GM18861 (cell line): Measurements from ENCODE around the gene GGA1.

Source experiments
- ATAC-seq: cut with Tn5 transposase; IDR thresholded peaks from one replicate; pipeline ENCODE4 v1.9.1; 2021; ENCODE audit not compliant: unreplicated experiment

Gene GGA1

DNA sequence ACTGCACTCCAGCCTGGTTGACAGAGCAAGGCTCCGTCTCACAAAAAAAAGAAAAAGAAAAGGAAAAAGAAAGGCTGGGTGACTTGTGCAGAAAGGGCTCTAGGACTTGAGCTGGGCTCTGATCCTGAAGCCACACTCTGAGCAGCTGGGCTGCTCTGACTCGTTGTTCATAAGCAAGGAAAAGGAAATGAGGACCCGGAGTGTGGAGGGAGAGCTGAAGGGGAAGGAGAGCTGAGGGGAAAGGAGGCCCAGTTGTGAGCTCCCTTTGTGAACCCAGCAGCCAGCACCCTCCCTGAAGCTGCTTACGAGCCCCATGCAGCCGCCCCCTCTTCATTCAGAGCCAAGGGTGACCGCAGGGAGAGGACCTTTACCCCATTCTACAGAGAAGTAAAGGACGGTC lies 18.5 kb downstream of the GGA1 start:
- no peak for ATAC-seq

DNA sequence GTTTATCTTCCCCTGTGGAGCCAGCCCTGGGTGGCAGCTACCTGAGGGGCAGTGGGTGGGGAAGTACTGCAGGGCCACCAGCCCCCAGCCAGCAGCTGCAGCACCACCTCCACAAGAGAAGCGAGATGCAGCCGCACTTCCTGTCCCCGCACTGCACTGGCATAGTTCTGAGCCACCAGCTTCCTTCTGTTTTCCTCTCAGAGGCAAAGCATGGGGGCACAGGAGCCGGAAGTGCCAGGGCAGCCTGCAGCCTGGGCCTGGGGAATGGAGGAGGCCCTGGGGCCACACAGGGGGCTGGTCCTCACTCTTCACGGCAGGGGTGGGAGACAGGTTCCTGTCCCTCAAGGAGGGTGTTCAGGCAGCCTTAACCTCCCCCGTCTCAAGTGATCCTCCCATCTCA lies 18.9 kb downstream of the GGA1 start:
- ATAC-seq: no peak

DNA sequence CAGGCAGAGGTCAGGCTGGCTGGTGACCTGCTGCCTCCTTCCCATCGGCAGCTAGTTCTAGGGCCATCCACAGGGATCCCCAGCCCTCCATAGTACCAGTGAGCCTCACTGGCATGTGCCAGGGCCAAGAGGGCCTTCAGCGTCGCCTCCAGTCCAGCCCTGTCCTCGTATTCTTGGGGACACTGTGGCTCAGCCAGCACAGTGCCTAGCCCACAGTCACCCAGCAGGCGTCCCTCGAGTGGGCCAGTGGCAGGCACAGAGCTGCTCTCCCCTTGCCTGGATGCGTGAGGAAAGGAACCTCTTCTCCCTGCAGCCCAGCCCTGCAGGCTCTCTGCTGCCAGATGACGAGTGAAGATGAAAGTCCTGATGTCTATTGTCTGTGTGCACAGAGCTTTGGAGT lies 20.2 kb downstream of the GGA1 start:
- no peak for ATAC-seq

DNA sequence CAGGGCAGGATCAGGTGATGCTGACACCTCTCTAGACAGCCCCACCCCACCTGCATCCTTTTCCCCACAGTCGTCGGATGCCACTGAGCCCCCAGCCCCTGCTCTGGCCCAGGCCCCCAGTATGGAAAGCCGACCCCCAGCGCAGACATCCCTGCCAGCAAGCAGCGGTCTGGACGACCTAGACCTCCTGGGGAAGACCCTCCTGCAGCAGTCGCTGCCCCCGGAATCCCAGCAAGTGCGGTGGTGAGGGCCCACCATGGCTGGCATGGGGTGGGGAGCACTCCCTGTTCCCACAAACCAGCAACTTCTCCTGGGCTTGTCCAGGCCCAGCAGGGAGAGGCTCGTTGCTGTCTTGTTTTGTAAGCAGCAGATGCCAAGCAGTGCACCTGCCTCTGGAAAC lies 21.3 kb downstream of the GGA1 start:
- ATAC-seq: no peak

DNA sequence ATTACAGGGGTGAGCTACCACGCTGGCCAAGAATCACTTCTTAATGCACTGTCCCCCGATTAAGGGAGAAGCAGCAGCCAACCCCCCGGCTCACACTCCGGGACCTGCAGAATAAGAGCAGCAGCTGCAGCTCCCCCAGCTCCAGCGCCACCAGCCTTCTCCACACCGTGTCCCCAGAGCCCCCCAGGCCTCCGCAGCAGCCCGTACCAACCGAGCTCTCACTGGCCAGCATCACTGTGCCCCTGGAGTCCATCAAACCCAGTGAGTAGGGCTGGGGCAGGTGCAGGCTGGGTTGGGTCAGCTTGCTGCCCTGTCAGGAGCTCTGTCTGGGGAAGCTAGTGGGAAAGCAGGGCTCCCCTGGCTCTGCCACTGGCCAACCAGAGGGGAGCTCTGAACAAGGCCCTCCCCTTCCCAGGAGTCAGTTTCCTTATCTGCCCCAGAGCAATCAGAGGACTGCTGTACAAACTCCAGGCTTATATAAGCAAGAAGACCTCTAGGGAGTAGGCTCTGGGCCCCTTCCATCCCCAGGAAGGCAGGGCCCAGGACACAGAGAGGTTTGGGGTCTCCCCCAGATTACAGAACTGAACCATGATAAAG lies 22.3 kb downstream of the GGA1 start:
- no peak for ATAC-seq

DNA sequence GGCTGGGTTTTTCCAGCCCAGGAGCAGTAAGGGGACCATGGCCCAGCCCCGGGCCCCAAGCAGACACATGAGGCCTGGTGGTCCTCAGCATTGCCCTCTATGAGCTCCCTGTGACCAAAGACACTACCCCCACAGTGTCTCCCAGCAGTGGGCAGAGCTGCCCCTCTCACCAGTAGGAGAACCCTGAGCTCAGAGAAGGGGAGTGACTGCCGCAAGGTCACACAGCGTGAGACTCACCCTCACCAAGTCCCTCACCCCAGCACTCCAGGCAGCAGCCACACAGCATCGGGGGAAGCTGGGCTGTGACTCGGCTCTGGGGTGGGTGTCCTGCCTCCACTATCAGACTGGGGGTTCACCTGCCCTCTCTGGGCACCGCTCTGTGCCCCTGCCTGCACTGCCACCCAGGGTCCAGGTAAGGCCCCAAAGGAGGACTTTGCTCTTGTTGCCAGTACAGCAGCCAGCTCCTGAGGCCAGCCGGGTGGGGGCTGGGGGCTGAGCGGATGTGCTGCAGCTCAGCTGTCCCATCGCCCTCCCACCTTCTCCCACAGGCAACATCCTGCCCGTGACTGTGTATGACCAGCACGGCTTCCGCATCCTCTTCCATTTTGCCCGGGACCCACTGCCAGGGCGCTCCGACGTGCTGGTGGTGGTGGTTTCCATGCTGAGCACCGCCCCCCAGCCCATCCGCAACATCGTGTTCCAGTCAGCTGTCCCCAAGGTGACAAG lies 23.0 kb downstream of the GGA1 start:
- no peak for ATAC-seq

DNA sequence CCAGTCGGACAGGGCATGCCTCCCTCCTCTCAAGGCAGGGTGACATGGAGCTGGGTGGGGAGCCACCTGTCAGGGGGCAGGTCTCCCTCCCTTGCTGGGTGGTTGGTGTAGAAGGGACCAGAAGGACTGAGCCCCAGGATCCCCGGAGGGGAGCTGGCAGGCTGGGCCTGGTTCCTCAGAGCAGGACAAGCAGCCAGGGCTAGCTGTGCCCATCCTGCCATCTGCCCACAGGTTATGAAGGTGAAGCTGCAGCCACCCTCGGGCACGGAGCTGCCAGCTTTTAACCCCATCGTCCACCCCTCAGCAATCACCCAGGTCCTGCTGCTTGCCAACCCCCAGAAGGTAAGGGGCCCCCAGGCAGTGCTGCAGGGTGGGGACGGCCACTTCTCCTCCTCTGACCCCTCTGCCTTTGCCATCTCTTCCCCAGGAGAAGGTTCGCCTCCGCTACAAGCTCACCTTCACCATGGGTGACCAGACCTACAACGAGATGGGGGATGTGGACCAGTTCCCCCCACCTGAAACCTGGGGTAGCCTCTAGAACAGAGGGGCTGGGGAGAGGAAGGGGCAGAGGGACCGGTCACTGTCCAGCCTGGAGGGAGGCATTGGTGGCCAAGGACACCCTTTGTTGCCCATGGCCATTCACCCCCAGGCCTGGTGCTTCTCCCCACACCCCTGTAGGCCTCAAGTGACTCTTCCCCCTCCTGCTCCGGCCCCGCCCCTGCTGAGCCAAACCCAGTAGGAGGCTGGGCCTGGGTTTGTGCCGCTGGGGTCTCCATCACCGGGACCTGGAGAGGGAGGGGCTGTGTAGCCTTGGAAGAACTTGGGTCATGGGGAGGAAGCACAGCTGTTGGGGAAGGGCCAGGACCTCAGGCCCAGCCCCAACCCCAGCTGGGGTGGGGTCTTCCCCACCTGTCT lies 23.8 kb downstream of the GGA1 start:
- ATAC-seq: no peak

DNA sequence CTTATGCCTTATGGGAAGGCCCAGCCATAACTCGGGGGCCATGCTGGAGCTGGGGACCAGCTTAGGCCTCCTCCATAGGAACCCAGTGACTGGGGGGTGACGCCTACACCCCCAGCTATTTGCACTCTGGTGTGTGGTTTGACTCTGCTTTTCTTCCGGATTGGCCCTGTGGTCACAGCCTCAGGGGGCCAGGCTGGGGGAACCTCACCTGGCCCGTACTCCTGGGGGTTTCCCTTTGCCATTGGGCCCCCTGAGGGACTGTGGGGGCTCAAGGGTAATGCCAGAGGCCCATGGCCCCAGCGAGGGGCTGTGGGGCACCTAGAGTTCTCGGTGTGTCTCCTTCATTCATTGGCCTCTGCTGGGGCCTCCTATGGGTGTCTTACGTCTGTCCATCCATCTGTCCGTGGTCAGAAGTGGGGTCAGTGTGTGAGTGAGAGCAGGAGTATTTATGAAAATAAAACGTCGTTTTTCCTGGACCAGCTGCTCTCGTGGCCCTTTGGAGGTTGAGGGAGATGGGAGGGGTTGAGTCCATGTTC lies 24.5 kb downstream of the GGA1 start:
- peak; percentile 59 for ATAC-seq

DNA sequence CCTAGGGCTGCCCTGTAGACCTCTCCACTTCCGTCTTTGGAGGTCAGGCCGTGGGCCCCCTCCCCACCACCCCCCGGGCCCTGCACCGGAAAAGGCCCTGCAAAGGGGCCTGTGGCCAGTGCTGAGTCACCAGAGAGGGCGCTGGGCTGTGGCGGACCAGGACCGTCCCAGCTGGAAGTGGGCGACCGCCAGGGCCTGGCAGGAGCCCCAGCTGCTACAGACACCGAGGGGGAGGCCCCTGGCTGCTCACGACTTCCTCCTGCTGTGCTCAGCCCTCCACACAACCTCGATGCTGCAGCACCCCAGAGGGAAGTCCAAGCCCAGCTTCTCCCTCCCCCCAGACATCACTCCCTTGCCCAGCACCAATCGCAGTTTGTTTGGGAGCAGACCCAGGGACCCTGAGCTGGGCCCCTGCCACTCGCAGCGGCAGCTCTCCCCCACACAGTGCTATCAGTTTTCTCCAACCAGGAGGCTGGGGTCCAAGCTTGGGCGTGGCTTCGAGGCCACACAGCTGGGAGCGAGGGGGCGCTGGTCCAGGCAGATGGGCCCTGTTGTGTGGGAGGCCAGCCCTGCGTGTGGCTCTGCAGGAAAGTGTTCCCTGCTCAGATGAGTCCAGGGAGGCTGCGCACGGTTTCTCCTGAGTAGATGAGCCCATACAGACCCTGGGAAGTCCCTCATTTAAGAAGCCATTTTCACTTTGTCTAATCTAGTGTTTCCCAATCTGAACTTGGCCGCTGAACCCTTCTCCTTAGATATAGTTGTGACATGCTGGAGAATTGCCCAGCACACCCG lies 25.2 kb downstream of the GGA1 start:
- peak; percentile 37 for ATAC-seq

DNA sequence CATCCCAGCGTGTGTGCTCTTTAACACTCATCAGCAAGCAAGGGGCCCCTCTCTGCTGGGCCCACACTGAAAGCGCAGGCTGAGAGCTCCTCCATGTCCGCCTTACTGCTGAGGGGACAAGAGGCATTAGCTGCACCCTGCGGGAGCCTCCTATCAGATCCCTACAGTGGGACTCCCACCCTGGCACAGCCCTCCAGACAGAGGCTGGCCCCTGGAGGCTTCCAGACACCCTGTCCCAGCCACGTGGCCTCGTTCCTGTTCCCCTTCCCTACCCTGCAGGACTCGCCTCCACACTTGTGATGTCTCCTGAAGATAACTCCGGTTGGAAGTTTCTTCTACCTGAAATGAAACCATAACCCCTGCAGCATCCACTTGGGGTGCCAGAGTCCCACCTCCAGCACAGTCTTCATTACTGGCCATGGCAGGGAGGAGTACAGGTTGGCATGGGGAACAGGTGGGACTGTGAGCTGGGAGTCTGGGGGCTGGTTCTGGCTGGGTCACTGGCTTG lies 25.8 kb downstream of the GGA1 start:
- no peak for ATAC-seq

DNA sequence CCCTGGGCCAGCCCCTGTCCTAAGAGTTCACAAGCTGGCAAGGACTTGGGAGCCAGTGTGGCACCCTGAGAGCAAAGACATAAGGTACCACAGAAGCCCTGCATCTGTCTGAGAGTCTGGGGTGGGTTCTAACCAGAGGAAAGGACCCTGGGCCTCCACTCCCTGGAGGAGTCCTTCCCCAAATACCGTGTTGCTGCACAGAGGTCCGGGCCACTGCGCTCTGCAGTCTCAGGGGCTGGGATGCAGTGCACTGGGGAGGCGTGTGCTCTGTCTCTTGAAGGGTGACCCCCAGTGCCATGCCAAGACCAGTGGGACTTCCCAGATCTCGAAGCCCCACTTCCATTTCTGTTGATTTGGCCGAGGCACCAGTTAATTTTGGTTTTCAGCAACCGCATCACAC lies 26.5 kb downstream of the GGA1 start:
- ATAC-seq: no peak

DNA sequence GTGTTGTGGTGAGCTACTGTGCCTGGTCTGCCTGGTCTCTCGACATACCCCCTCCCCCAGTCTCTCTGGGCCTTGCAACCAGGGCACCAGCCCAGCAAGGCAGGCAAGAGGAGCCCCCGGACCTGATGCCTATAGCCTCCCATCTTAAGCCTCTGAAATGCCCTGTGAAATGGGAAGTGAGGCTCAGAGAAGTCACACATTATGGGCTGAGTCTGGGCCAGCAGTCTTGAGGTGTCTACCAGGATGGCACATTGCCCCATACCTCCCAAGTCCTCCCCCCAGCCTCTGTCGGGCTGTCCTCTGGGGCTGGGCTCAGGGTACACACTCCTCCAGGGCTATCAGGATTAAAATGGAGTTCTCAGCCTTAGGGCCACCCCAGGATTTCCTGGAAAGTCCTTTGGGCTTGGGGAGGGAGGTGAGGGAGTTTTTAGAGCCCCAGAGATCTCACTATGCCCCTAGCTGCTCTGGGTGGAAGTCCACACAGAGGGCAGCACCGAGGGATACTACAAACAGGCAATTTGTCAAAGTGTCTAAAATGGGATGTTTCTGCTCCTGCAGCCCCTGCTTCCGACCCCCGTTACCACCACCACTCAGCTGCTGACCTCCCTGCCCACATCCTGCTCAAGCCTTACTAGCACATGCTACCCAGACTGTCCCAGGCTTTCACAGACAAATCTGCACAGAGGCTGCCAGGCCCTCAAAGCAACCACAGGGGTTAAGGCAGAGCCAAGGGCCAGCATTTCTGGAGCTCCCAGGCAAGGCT lies 27.7 kb downstream of the GGA1 start:
- no peak for ATAC-seq

DNA sequence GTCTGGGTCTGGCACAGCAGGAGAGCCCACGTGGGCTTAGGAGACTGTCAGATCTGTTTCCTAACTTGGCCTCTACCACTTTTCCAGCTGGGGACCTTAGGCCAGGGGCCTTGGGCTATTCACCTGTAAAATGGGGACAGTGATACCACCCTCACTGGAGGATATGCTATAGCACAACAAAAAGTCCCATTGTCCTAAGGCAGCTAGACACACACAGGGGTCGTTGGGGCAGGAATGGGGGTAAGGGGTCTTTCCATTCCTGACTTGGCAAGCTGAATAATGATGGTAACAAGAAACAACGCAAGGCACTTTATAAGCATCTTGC lies 28.3 kb downstream of the GGA1 start:
- no peak for ATAC-seq

DNA sequence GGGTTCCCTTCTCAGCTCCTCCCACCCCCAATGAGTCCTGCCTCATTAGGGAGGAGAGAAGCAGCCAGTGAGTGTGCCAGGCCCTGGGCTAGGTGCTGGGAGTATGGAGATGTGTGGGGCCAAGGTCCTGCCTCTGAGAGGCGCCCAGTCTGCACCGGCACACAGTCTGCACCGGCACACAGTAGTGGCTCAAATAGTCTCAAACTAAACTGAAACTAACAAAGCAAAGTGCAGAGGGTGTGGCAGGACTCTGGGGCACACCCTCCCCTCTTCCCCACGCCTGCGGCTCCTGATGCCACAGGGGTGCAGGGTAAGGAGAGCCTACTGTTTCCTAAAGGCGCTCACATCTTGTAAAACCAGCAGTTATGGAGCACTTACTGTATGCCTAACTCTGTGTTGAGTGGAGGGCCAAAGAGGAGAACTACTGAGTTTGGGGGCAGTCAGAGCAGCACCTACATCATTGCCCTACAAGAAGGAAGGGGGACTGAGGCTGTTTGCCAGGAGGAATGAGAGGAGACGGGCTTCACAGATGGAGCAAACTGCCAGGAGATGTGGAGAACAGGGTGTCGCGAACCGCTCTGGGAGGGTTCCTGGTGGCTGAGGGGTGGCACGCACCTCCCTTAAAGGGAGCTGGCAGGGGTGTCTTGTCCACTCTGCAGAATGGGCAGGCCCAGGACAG lies 29.9 kb downstream of the GGA1 start:
- no peak for ATAC-seq

DNA sequence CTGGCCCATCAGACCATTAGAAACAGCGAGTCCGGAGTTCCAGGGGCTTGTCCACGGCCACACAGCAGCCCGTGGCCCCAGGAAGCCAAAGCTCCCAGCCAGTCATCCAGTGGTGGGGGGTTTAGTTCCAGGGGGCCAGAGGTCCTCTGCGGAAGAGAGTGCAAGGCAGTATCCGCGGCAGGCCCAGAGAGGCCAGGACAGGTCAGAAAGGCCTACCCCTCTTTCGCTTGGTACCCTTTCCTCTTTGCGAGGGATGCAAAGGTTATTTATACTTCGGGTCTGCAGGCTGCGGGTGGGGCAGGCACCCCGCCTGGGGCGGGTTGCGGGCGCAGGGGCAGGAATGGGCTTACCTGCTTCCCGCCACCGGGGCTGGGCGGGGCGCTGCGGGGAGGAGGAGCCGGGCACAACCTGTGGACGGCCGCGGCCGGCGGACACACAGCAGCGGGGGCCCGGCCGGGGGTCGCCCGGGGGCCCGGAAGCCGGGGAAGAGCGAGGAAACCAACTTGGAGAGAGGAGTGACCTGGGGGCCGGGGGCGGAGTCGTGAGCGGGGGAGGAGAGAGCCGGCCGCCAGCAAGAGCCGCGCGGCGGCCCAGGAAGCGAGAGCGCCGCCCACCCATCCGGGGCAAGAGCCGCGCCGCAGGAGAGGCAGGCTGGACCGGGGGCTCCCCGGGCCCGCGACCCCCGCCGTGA lies 30.6 kb downstream of the GGA1 start, which contains the start of gene SH3BP1:
TSS of gene SH3BP1 (plus strand) at position 600 of the 691 bp plus-strand sequence. CDS start 119 bp downstream, outside the sequence.
- ATAC-seq: no peak

DNA sequence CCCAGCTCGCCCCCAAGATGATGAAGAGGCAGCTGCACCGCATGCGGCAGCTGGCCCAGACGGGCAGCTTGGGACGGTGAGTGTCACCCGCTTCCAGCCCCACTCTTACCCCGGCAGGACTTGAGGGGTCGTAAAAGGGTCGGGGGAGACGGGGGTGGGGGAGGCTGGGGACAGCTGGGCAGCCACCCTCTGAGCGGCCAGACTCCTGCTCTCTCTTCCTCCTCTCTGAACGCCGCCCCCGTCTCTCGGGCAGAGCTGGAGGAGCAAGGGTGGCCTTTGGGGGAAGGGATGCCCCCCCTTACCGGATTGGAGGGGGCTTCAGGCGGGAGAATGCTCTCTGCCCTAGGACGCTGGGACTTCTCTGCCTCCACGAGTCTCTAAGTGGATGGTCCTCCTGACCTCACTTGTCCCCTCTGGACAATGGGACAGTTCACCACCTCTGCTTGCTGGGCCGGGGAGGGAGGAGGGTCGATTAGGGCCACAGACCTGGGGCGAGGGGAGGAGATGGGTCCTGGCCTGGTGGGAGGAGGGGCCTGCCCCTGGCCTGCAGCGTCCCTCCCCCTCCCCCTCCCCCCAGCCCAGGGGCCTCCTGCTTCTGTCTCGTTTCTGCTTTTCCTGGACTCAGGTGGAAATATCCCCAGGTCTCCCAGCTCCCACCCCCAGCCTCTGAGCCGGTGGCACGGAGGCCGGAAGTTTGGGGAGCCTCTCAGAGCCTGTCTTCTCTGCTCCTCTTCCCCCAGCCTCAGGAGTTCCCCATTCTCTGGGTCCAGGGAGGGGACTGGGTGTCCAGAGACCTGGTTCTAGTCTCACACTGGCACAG lies 31.3 kb downstream of the GGA1 start:
- no peak for ATAC-seq

DNA sequence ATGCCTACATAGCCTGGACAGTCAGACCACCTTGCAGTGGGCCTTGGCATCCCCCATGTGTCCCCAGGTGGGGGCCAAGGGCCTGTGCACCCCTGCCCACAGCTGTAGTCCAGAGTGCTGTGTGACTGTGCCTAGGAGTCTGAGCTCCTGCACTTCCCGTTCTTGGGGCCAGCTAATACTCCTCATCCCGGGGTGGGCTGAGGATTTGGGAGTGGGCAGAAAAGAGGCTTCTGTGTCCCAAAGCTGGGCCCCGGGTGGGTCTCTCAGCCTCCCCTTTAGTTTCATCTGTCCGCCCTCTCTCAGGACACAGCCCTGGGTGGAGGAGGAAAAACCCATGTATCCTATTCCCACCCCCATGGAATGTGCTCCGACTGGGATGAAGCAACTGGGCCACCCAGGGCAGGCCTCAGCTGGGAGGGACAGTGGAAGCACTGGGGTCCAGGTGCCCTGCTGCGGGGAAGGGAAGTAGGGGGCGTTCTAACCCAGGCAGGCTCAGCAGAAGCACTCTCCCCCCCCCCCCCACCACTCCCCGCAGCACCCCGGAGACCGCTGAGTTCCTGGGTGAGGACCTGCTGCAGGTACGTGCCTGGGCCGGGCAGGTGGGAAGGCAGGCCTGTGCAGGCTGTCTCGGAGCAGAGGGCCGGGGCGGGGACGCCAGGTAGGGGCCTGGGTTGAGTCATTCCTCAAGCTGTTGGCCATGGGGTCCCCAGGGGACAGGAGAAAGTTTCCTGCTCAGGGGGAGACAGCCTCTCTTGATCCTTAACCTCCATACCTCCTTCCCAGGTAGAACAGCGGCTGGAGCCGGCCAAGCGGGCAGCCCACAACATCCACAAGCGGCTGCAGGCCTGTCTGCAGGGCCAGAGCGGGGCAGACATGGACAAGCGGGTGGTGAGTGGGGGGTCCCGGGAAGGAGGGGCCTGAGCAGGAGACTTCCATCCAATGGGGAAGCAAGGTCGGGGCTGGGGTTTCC lies 32.2 kb downstream of the GGA1 start:
- ATAC-seq: no peak
